ENCODE data around the gene SYNE2. TPM values are rescaled to one million over a fixed set of nuclear protein-coding genes. Genes with fewer than 3 reads are reported as not detected.

SYNE2 gene
- polyA plus RNA-seq, 1 donor from 2014 or later, result 82.3 TPM

- no peaks in the 10 kb centered on the region for H3K9me2 ChIP-seq (ENCODE audit: insufficient read depth, low read length)
- no peak for TF ChIP-seq RAD21 (conservative IDR thresholded peaks at IDR 0.05)
- no peak for TF ChIP-seq REST (IDR thresholded peaks at IDR 0.05; ENCODE audit: borderline replicate concordance)
- TF ChIP-seq POLR2AphosphoS5 (IDR thresholded peaks at IDR 0.05), result no peak
- TF ChIP-seq SMC3 (conservative IDR thresholded peaks at IDR 0.05; ENCODE audit: poor library complexity), result no peak
- no peak for TF ChIP-seq EZH2 (IDR thresholded peaks at IDR 0.05; ENCODE audit: borderline replicate concordance, insufficient read depth, low read length, poor library complexity, severe bottlenecking)
- TF ChIP-seq, protein P1, sequence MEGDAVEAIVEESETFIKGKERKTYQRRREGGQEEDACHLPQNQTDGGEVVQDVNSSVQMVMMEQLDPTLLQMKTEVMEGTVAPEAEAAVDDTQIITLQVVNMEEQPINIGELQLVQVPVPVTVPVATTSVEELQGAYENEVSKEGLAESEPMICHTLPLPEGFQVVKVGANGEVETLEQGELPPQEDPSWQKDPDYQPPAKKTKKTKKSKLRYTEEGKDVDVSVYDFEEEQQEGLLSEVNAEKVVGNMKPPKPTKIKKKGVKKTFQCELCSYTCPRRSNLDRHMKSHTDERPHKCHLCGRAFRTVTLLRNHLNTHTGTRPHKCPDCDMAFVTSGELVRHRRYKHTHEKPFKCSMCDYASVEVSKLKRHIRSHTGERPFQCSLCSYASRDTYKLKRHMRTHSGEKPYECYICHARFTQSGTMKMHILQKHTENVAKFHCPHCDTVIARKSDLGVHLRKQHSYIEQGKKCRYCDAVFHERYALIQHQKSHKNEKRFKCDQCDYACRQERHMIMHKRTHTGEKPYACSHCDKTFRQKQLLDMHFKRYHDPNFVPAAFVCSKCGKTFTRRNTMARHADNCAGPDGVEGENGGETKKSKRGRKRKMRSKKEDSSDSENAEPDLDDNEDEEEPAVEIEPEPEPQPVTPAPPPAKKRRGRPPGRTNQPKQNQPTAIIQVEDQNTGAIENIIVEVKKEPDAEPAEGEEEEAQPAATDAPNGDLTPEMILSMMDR (IDR thresholded peaks at IDR 0.05; ENCODE audit: poor library complexity, severe bottlenecking), result no peak
- no peak for TF ChIP-seq TAF1 (IDR thresholded peaks at IDR 0.05; ENCODE audit: low read depth)
- TF ChIP-seq MXI1 (conservative IDR thresholded peaks at IDR 0.05; ENCODE audit: poor library complexity, severe bottlenecking), result no peak
- no peak for TF ChIP-seq EP300 (conservative IDR thresholded peaks at IDR 0.05; ENCODE audit: poor library complexity, severe bottlenecking)
- no peaks in the 10 kb centered on the region for H3F3A ChIP-seq (ENCODE audit: insufficient read depth, low read length, poor library complexity, severe bottlenecking)
- no peak overlapping the region for H3K27ac ChIP-seq (ENCODE audit: low read length)
- H3K4me2 ChIP-seq (ENCODE audit: low read length), result no peak overlapping the region
- H3K79me2 ChIP-seq (replicated peaks; ENCODE audit: insufficient read depth, low read length), result no peaks in the 10 kb centered on the region
- H3K36me3 ChIP-seq (ENCODE audit: insufficient read depth, low read length), result peaks cover 5% of the 10 kb centered on the region
- no peaks in the 10 kb centered on the region for H3K27me3 ChIP-seq (ENCODE audit: insufficient read depth, low read depth, low read length)
- no peak overlapping the region for H3K9ac ChIP-seq (ENCODE audit: low read length)
- H3K4me3 ChIP-seq (ENCODE audit: low read length), result no peak overlapping the region
- H3K9me3 ChIP-seq (ENCODE audit: low read length), result no peaks in the 10 kb centered on the region
- H2AFZ ChIP-seq (ENCODE audit: low read depth, low read length), result no peak overlapping the region
- no peaks in the 10 kb centered on the region for H4K20me1 ChIP-seq (ENCODE audit: insufficient read depth)
These were observed 322.3 kb downstream of the SYNE2 start for GRCh38 chr14:64174922-64175782.

DNA sequence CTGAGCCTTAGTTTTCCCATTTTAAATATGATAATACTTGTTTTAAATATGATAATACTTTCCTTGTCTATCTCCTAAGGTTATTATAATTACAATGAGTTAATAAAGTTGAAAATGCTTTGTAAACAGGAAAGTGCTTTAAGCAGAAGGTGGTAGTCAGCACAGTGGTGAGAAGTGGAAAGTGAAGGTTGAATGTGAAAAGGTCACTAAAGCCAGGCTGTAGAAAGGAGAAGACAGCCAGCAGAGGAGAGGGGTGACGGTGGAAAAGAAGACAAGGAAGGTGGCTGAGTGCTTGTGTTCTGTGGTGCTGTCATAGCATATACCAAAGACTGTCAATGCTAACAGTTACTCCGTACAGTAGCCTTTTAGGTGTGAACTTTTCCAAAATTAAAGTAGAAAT lies 323.5 kb downstream of the SYNE2 start:
- Histone ChIP-seq H3K4me3 (ENCODE audit: low read length) (no peak overlapping the region), H3K9ac (ENCODE audit: low read length) (no peak overlapping the region), H2AFZ (ENCODE audit: low read depth, low read length) (no peak overlapping the region), H3F3A (ENCODE audit: insufficient read depth, low read length, poor library complexity, severe bottlenecking) (no peaks in the 10 kb centered on the region), H3K9me3 (ENCODE audit: low read length) (no peaks in the 10 kb centered on the region), H4K20me1 (ENCODE audit: insufficient read depth) (no peaks in the 10 kb centered on the region), H3K4me2 (ENCODE audit: low read length) (no peak overlapping the region), H3K79me2 (replicated peaks; ENCODE audit: insufficient read depth, low read length) (no peaks in the 10 kb centered on the region), H3K27ac (ENCODE audit: low read length) (no peak overlapping the region), H3K27me3 (ENCODE audit: insufficient read depth, low read depth, low read length) (no peaks in the 10 kb centered on the region), H3K9me2 (ENCODE audit: insufficient read depth, low read length) (no peaks in the 10 kb centered on the region), H3K36me3 (ENCODE audit: insufficient read depth, low read length) (peaks cover 5% of the 10 kb centered on the region)
- TF ChIP-seq TAF1 (IDR thresholded peaks at IDR 0.05; ENCODE audit: low read depth), result no peak

Data from neural cell (in vitro differentiated cells).